Liver (tissue), 4 donors: ENCODE results near the gene DEFB114. TPM values are rescaled to one million over a fixed set of nuclear protein-coding genes. Genes with fewer than 3 reads are reported as not detected.

ENCODE experiments used
- polyA plus RNA-seq, 2 donors: library from polyadenylated mRNA; stranded (reverse) in 1 of 2; unstranded in 1 of 2; fragments of 200-250 nt in 1 of 2; fragments of >200 nt in 1 of 2; fragmentation: Nextera tagmentation in 1 of 2; extraction: Ambion mirVana in 1 of 2; gene quantifications; one replicate each; pipeline versions ENCODE4 v1.2.1 to v1.2.3, GENCODE V29; 2013 to 2015
- total RNA-seq, 2 donors: library from RNA; depleted of rRNA; stranded (reverse); fragments of >200 nt; gene quantifications; one replicate each; pipeline ENCODE4 v1.2.3, GENCODE V29; 2014
- donor health status: healthy.
- donor health status: healthy.
- donor health status: healthy.

Gene DEFB114
- total and polyA plus RNA-seq, 4 donors = not detected

Other genes with a start within 250 kb of the DEFB114 start
- 1 to 10 TPM in 1 of 2 donors, under 1 TPM in 1; 0.08 to 1.1 TPM for gene CRISP3, start 219.8 kb downstream of the DEFB114 start, total RNA-seq
- gene CRISP3, start 219.8 kb downstream of the DEFB114 start, polyA plus RNA-seq = under 1 TPM in 1 of 2 donors, not detected in 1; 0.33 TPM
- gene PGK2, start 176.9 kb downstream of the DEFB114 start, total RNA-seq = not detected
- not detected for gene PGK2, start 176.9 kb downstream of the DEFB114 start, polyA plus RNA-seq
- not detected for gene CRISP1, start 97.6 kb downstream of the DEFB114 start, total RNA-seq
- gene CRISP1, start 97.6 kb downstream of the DEFB114 start, polyA plus RNA-seq = not detected
- not detected for gene DEFB113, start 5.5 kb upstream of the DEFB114 start, total RNA-seq
- gene DEFB113, start 5.5 kb upstream of the DEFB114 start, polyA plus RNA-seq = not detected
- not detected for gene DEFB110, start 57.8 kb upstream of the DEFB114 start, total RNA-seq
- gene DEFB110, start 57.8 kb upstream of the DEFB114 start, polyA plus RNA-seq = not detected
- not detected for gene DEFB112, start 85.8 kb upstream of the DEFB114 start, total RNA-seq
- gene DEFB112, start 85.8 kb upstream of the DEFB114 start, polyA plus RNA-seq = not detected